ENCODE results near the gene SERPINB4. TPM values are rescaled to one million over a fixed set of nuclear protein-coding genes. Genes with fewer than 3 reads are reported as not detected.

The SERPINB4 gene
- not detected for total RNA-seq

GRCh38 chr18:63644142-63644541 is at the start of gene SERPINB4:
SERPINB4 (minus strand) TSS chr18:63644256; CDS start chr18:63643577, 679 bp downstream.

GRCh38 chr18:63661750-63662149 is 17.7 kb upstream of the SERPINB4 start, which contains the start of gene SERPINB3:
SERPINB3 (minus strand) TSS chr18:63661893; CDS start chr18:63661216, 677 bp downstream.

Other genes starting within 250 kb of the SERPINB4 start
- 45.4 TPM for gene VPS4B, start 221.8 kb downstream of the SERPINB4 start, total RNA-seq
- gene SERPINB5, start 167.3 kb downstream of the SERPINB4 start, total RNA-seq: 0.46 TPM
- gene SERPINB12, start 101.9 kb downstream of the SERPINB4 start, total RNA-seq: not detected
- under 0.01 TPM for gene SERPINB13, start 56.9 kb downstream of the SERPINB4 start, total RNA-seq
- not detected for gene SERPINB3, start 17.6 kb upstream of the SERPINB4 start, total RNA-seq
- gene SERPINB11, start 58.7 kb upstream of the SERPINB4 start, total RNA-seq: not detected
- not detected for gene SERPINB7, start 131.2 kb upstream of the SERPINB4 start, total RNA-seq
- 0.23 TPM for gene SERPINB2, start 243.4 kb upstream of the SERPINB4 start, total RNA-seq

Measured in diencephalon (tissue), 1 donor.